Trophoblast cell (in vitro differentiated cells and primary cell): ENCODE data around the gene ZNF692. TPM values are rescaled to one million over a fixed set of nuclear protein-coding genes. Genes with fewer than 3 reads are reported as not detected.

Source experiments
- DNase-seq, 2 donors: peaks; one replicate each; pipeline ENCODE4 v3.0.0-alpha.2; 2016
- H2AFZ ChIP-seq: 2 replicates; pipeline ENCODE4 v1.6.1; 2013; ENCODE audit warnings: low read length, moderate library complexity, mild to moderate bottlenecking; ENCODE audit not compliant: insufficient read depth, poor library complexity
- H2AK5ac ChIP-seq: 2 replicates; pipeline ENCODE4 v1.6.1; 2013; ENCODE audit warnings: mild to moderate bottlenecking, low read length
- H2BK120ac ChIP-seq: 2 replicates; pipeline ENCODE4 v1.6.1; 2013; ENCODE audit warnings: low read length, mild to moderate bottlenecking, moderate library complexity; ENCODE audit not compliant: insufficient read depth, poor library complexity
- H2BK12ac ChIP-seq: 2 replicates; pipeline ENCODE4 v1.6.1; 2013; ENCODE audit warnings: mild to moderate bottlenecking, low read length, moderate library complexity
- H2BK5ac ChIP-seq: 2 replicates; pipeline ENCODE4 v1.6.1; 2013; ENCODE audit warnings: low read length, low read depth, moderate library complexity, mild to moderate bottlenecking; ENCODE audit not compliant: poor library complexity
- H3K14ac ChIP-seq: 2 replicates; pipeline ENCODE4 v1.6.1; 2013; ENCODE audit warnings: mild to moderate bottlenecking, low read length
- H3K18ac ChIP-seq: 2 replicates; pipeline ENCODE4 v1.6.1; 2013; ENCODE audit warnings: mild to moderate bottlenecking, low read length
- H3K23ac ChIP-seq: 2 replicates; pipeline ENCODE4 v1.6.1; 2013; ENCODE audit warnings: low read length
- H3K27ac ChIP-seq: 2 replicates; pipeline ENCODE4 v1.5.1; 2013; ENCODE audit warnings: low read depth, mild to moderate bottlenecking, inconsistent platforms, low read length, moderate library complexity
- H3K27me3 ChIP-seq: 2 replicates; pipeline ENCODE4 v1.6.1; 2013; ENCODE audit warnings: inconsistent platforms, mild to moderate bottlenecking, low read length, moderate library complexity; ENCODE audit not compliant: insufficient read depth
- H3K36me3 ChIP-seq, 2 experiments: 1 replicate in 1 of 2; 2 replicates in 1 of 2; pipeline ENCODE4 v1.6.1; 2013; ENCODE audit warnings: low read length in 2 of 2, mild to moderate bottlenecking in 2 of 2, moderate library complexity in 1 of 2; ENCODE audit not compliant: insufficient read depth in 2 of 2, control insufficient read depth in 1 of 2
- H3K4ac ChIP-seq: 2 replicates; pipeline ENCODE4 v1.6.1; 2013; ENCODE audit warnings: low read depth, mild to moderate bottlenecking, low read length, moderate library complexity
- H3K4me1 ChIP-seq, 2 experiments: 1 replicate in 1 of 2; 2 replicates in 1 of 2; pipeline ENCODE4 v1.6.1; 2013; ENCODE audit warnings: low read length in 2 of 2, mild to moderate bottlenecking in 2 of 2, moderate library complexity in 1 of 2; ENCODE audit not compliant: insufficient read depth in 2 of 2, control insufficient read depth in 1 of 2
- H3K4me2 ChIP-seq: 2 replicates; pipeline ENCODE4 v1.6.1; 2013; ENCODE audit warnings: inconsistent platforms, mild to moderate bottlenecking, low read length, moderate library complexity
- H3K4me3 ChIP-seq: 2 replicates; pipeline ENCODE4 v1.5.1; 2013; ENCODE audit warnings: mild to moderate bottlenecking, low read depth, low read length, inconsistent platforms
- H3K79me1 ChIP-seq: one replicate; pipeline ENCODE4 v1.6.1; 2013; ENCODE audit warnings: low read length
- H3K79me2 ChIP-seq: 2 replicates; pipeline ENCODE4 v1.6.1; 2013; ENCODE audit warnings: low read length, mild to moderate bottlenecking; ENCODE audit not compliant: control insufficient read depth, insufficient read depth, poor library complexity
- H3K9ac ChIP-seq: 2 replicates; pipeline ENCODE4 v1.6.1; 2013; ENCODE audit warnings: mild to moderate bottlenecking, low read length
- H3K9me3 ChIP-seq: 2 replicates; pipeline ENCODE4 v1.6.1; 2013; ENCODE audit warnings: low read depth, mild to moderate bottlenecking, control low read depth, inconsistent platforms, low read length; ENCODE audit not compliant: insufficient read depth
- H4K12ac ChIP-seq: 2 replicates; pipeline ENCODE4 v1.6.1; 2013; ENCODE audit warnings: low read depth, mild to moderate bottlenecking, low read length, moderate library complexity
- H4K8ac ChIP-seq: 2 replicates; pipeline ENCODE4 v1.6.1; 2013; ENCODE audit warnings: low read depth, mild to moderate bottlenecking, low read length, moderate library complexity
- H4K91ac ChIP-seq: one replicate; pipeline ENCODE4 v1.6.1; 2013; ENCODE audit warnings: low read depth, mild to moderate bottlenecking, low read length, moderate library complexity
- WGBS: extraction: QIAGEN DNeasy Blood & Tissue Kit; methylation state at CpG from one replicate; pipeline ENCODE4 v1.1.7; 2013; ENCODE audit warnings: missing lambda C conversion rate; ENCODE audit not compliant: insufficient read length, insufficient coverage; ENCODE audit errors: extremely low coverage; 5-methylcytosine and 5-hydroxymethylcytosine counted together
- polyA plus RNA-seq: library from polyadenylated mRNA; stranded (reverse); fragments of 200-250 nt; gene quantifications from 2 replicates; pipeline ENCODE4 v1.2.3, GENCODE V29; 2013

The ZNF692 gene, protein sequence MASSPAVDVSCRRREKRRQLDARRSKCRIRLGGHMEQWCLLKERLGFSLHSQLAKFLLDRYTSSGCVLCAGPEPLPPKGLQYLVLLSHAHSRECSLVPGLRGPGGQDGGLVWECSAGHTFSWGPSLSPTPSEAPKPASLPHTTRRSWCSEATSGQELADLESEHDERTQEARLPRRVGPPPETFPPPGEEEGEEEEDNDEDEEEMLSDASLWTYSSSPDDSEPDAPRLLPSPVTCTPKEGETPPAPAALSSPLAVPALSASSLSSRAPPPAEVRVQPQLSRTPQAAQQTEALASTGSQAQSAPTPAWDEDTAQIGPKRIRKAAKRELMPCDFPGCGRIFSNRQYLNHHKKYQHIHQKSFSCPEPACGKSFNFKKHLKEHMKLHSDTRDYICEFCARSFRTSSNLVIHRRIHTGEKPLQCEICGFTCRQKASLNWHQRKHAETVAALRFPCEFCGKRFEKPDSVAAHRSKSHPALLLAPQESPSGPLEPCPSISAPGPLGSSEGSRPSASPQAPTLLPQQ
- 23.6 and 24.7 TPM in 2 replicates for polyA plus RNA-seq

GRCh38 chr1:248858891-248859889 lies at the start of gene ZNF692:
Gene ZNF692, minus strand, starts transcription at chr1:248859085. Its CDS starts 776 bp downstream, at chr1:248858309.
- peak; percentile 96 to 97 for DNase-seq

GRCh38 chr1:248906753-248907661 lies 48.1 kb upstream of the ZNF692 start:
- WGBS = no CpG with 5 or more reads among the region's 18 CpGs
- H3K79me2 ChIP-seq = peaks cover 6% of the 10 kb centered on the region

More at GRCh38 chr1:248858891-248859889, at the start of gene ZNF692:
- H4K12ac ChIP-seq = peak within 1 kb of the TSS; percentile 86
- H2BK5ac ChIP-seq = peak within 1 kb of the TSS; percentile 37
- peak within 1 kb of the TSS; percentile 90 for H4K8ac ChIP-seq
- peak within 1 kb of the TSS; percentile 89 for H3K9ac ChIP-seq
- peak within 1 kb of the TSS; percentile 91 for H3K14ac ChIP-seq
- peaks cover 20% of the 10 kb centered on the region for H3K79me1 ChIP-seq
- no peak within 1 kb of the TSS for H2BK12ac ChIP-seq
- no peaks in the 10 kb centered on the region for H3K27me3 ChIP-seq
- no CpG with 5 or more reads among the region's 62 CpGs for WGBS
- peaks cover 18 to 21% of the 10 kb centered on the region in 2 experiments for H3K4me1 ChIP-seq
- peaks cover 15% of the 10 kb centered on the region for H3K79me2 ChIP-seq
- peak within 1 kb of the TSS; percentile 45 for H2BK120ac ChIP-seq
- peak within 1 kb of the TSS; percentile 85 for H3K18ac ChIP-seq
- peak within 1 kb of the TSS; percentile 81 for H3K4me3 ChIP-seq
- peak within 1 kb of the TSS; percentile 66 for H3K4ac ChIP-seq
- H3K27ac ChIP-seq = peak within 1 kb of the TSS; percentile 78
- H4K91ac ChIP-seq = peak within 1 kb of the TSS; percentile 91
- no peak within 1 kb of the TSS for H3K23ac ChIP-seq
- H2AK5ac ChIP-seq = peak within 1 kb of the TSS; percentile 59
- peaks cover 11 to 14% of the 10 kb centered on the region in 2 experiments for H3K36me3 ChIP-seq
- H2AFZ ChIP-seq = peak within 1 kb of the TSS; percentile 80
- peak within 1 kb of the TSS; percentile 95 for H3K4me2 ChIP-seq
- peaks cover 5% of the 10 kb centered on the region for H3K9me3 ChIP-seq

GRCh38 chr1:248906009-248906752 lies 47.3 kb upstream of the ZNF692 start, which contains the start of gene PGBD2:
Gene PGBD2, plus strand, starts transcription at chr1:248906235. Its CDS starts 7,628 bp downstream, at chr1:248913863.
- H3K18ac ChIP-seq = peak within 1 kb of the TSS; percentile 76
- no peaks in the 10 kb centered on the region for H3K9me3 ChIP-seq
- H3K14ac ChIP-seq = peak within 1 kb of the TSS; percentile 90
- peak within 1 kb of the TSS; percentile 96 for H3K9ac ChIP-seq
- peak within 1 kb of the TSS; percentile 59 for H4K91ac ChIP-seq
- no peak within 1 kb of the TSS for H2BK12ac ChIP-seq
- H2BK5ac ChIP-seq = peak within 1 kb of the TSS; percentile 72
- peaks cover 3 to 7% of the 10 kb centered on the region in 2 experiments for H3K4me1 ChIP-seq
- H4K8ac ChIP-seq = peak within 1 kb of the TSS; percentile 78
- H3K4me3 ChIP-seq = peak within 1 kb of the TSS; percentile 90
- H3K36me3 ChIP-seq = peaks cover 2 to 3% of the 10 kb centered on the region in 2 experiments
- H3K79me1 ChIP-seq = peaks cover 12% of the 10 kb centered on the region
- no CpG with 5 or more reads among the region's 80 CpGs for WGBS
- peaks cover 6% of the 10 kb centered on the region for H3K79me2 ChIP-seq
- H3K27ac ChIP-seq = peak within 1 kb of the TSS; percentile 82
- peak within 1 kb of the TSS; percentile 26 for H2AK5ac ChIP-seq
- peak within 1 kb of the TSS; percentile 60 for H2BK120ac ChIP-seq
- H3K4me2 ChIP-seq = peak within 1 kb of the TSS; percentile 87
- H3K27me3 ChIP-seq = no peaks in the 10 kb centered on the region
- peak within 1 kb of the TSS; percentile 52 for H3K4ac ChIP-seq
- H4K12ac ChIP-seq = peak within 1 kb of the TSS; percentile 74
- H3K23ac ChIP-seq = no peak within 1 kb of the TSS
- peak within 1 kb of the TSS; percentile 77 for H2AFZ ChIP-seq
- DNase-seq = peak; percentile 91 to 93

More at GRCh38 chr1:248906753-248907661, 48.1 kb upstream of the ZNF692 start:
- peaks cover 3 to 7% of the 10 kb centered on the region in 2 experiments for H3K4me1 ChIP-seq
- H3K14ac ChIP-seq = peak overlapping the region; percentile 80
- no peaks in the 10 kb centered on the region for H3K9me3 ChIP-seq
- H2BK12ac ChIP-seq = peak overlapping the region; percentile 59
- H3K27ac ChIP-seq = peak overlapping the region; percentile 45
- H3K4me3 ChIP-seq = peak overlapping the region; percentile 77
- H3K23ac ChIP-seq = no peak overlapping the region
- H4K8ac ChIP-seq = peak overlapping the region; percentile 77
- peaks cover 2 to 3% of the 10 kb centered on the region in 2 experiments for H3K36me3 ChIP-seq
- peak overlapping the region; percentile 72 for H2BK5ac ChIP-seq
- H3K4me2 ChIP-seq = peak overlapping the region; percentile 87
- peak overlapping the region; percentile 49 for H3K18ac ChIP-seq
- peak overlapping the region; percentile 56 for H2AFZ ChIP-seq
- peak overlapping the region; percentile 51 for H4K12ac ChIP-seq
- peak in 1 of 2 donors; percentile 33 for DNase-seq
- peak overlapping the region; percentile 59 for H4K91ac ChIP-seq
- peak overlapping the region; percentile 26 for H2AK5ac ChIP-seq
- no peak overlapping the region for H2BK120ac ChIP-seq
- peak overlapping the region; percentile 96 for H3K9ac ChIP-seq
- peak overlapping the region; percentile 52 for H3K4ac ChIP-seq
- H3K27me3 ChIP-seq = no peaks in the 10 kb centered on the region
- peaks cover 12% of the 10 kb centered on the region for H3K79me1 ChIP-seq
